HG03439 (cell line): ENCODE results near the gene AP1S3.
"Not testable (repeated sequence)": the region's sequence is repeated elsewhere in the genome, so short reads cannot be mapped to it uniquely, and the experiment has no call there.

Experiments
- ATAC-seq: cut with Tn5 transposase; IDR thresholded peaks from one replicate; pipeline ENCODE4 v1.9.1; 2021; ENCODE audit warnings: mild to moderate bottlenecking, moderate library complexity; ENCODE audit not compliant: unreplicated experiment

AP1S3 gene

DNA sequence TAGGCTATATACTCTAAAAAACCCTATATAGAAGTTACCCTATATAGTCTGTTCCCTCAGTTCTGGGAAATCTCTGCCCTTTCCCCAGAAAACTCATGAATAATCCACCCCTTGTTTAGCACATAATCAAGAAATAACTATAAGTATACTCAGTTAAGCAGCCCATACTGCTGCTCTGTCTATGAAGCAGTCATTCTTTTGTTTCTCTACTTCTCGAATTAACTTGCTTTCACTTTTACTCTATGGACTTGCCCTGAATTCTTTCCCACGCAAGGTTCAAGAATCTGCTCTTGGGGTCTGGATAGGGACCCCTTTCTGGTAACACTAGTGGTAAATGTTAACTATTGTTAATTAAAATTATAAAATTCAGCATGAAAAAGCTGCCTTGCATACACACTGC, 17.4 kb upstream of the AP1S3 start:
- no peak for ATAC-seq

DNA sequence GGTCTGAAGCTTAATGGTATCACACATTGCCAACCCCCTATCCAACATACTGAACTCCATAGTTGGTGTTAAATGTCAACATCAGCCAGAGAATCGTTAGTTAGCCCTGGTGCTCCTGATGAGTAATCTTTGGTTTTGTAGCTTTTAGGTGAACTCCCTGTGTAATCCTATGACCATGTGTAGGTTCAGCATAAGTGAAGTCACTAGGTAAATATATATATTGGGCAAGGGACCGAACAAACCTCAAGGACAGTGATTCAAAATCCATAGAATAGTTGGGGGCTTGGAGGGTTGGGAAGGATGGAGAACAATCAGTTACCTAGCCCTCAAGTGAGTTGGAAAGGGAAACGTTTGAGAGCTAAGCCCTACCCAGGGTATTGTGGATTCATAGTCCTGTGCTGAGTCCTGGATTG, 16.0 kb upstream of the AP1S3 start:
- no peak for ATAC-seq

DNA sequence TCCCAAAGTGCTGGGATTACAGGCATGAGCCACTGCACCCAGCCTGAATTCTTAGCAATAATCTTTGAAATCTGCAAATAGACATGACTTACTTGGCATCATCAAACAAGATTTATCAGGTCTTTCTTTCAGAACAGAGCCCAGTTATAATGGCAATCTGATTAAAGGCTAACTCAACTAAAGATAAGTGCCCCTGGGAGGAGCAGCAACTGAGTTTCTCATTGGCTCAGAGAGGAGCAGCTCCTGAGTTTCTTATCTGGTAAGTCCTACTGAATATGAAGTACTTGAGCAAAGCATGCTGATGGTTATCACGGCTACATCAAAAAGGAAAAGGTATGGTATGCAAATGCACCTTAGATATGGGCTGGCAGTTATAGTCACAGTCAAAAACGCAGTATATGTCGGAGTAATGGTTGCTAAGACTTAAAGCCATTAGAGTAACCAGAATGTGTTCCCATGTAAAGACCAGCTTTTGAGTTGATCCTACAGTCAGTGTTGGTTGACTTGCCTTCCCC, 15.0 kb upstream of the AP1S3 start:
- ATAC-seq = no peak

DNA sequence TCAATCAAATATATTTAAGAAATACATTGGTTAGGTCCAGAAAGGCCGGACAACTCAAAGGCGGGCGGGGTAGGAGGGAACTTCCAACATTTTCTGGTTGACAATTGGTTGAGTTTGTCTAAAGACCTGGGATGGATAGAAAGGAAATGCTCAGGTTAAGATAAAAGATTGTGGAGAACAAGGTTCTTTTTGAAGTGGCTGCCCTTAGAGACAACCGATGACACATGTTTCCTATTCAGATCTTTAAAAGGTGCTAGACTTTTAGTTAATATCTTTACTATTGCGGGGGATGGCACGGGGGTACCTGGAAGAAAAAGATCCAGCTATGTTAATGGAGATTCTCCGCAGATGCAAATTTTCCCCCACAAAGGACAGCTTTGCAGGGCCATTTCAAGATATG, 10.0 kb upstream of the AP1S3 start:
- ATAC-seq = no peak

DNA sequence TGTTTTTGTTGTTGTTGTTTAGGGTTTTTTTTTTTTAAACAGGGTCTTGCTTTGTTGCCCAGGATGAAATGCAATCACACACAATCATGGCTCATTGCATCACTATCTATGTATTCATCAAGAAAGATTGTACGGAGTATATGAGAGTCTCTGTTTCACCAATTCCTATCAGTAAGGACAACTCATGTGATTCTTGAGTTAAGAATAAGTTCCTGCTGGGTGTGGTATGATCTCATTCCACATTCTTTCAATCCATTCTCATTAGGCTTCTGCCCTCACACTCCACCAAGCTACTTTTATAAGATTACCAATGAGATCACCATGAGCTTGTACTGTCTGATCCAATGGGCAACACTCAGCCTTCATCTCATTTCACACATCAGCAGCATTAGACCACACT, 9.1 kb upstream of the AP1S3 start:
- ATAC-seq = no peak

DNA sequence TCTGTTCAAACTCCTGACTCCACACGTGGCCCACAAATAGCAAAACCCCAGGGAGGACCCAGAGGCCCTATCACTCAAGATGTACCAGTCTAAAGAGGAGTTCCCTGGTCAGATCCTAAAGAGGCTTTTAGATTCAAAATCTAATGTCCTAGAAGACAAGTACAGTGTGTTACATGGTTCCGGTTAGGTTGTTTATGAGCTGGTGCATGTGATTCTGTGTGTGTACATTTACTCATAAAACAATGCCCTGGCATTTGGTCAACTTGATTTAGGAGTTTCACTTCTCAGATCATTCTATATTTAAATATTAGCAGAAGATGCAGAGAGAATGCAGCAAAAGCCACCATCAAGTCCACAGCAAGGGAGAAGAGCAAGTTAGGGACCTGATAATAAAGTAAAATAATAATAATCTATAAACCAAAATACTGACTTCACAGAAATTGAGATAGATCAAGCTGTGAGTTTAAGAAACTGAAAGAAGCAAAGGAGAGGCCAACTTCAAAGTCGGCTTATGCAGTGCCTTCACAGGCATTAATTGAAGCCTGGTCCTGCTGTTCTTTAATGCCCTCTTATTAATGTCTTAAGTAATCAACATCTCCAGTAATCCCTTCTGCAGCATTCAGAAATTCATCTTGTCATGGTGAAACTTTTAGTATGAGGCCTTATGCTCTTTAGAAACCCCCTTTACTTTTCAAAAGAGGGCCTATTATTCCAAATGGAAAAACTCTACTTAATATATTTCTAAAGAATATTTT, 4.2 kb upstream of the AP1S3 start:
- ATAC-seq = no peak

DNA sequence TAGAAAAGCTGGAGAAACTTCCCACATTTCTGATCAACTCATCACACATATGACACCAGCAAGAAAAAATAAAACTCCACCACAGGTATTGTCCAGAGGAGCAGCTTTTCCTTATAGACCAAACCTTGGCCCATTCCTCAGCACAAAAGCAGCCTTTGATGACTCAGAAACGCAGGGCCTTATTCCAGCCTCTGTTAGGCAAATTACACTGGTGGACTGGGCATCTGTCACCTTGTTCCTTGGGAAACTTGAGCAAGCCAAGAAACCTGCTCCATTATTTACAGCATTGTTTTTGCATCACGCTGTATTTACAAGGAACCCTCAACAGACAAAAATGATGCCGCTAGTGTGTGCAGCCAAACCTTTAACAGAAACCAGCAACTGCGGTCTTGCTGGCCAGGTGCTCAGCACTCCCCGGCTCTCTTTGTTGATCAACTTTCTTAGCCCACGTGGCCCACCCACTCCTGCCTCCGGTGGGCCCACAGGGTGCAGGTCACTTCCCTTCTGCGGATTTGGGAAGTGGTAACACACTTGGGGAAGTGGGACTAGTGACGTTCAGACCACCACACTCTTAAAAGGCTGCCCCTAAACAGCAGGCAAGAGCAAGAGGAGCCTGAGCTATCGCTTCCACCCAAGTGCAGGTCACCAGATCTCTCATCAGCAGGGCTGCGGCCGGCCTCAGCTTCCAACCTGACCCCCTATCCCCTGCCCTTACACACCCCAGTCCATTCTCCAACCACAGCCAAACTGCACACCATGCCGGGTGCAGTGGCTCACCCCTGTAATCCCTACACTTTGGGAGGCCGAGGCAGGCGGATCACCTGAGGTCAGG, 1.5 kb downstream of the AP1S3 start:
- peak; percentile 50 for ATAC-seq

DNA sequence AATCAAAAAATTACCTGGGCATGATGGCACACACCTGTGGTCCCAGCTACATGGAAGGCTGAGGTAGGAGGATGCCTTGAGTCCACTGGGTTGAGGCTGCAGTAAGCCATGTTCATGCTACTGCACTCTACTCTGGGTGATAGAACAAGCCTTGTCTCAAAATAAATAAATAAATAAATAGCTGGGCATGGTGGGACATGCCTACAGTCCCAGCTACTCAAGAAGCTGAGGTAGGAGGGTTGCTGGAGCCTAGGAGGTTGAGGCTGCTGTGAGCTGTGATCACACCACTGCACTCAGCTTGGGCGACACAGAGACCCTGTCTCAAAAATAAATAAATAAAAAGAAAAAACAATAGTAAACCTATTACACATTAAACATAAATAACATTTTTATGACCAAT, 3.0 kb downstream of the AP1S3 start:
- no peak for ATAC-seq

DNA sequence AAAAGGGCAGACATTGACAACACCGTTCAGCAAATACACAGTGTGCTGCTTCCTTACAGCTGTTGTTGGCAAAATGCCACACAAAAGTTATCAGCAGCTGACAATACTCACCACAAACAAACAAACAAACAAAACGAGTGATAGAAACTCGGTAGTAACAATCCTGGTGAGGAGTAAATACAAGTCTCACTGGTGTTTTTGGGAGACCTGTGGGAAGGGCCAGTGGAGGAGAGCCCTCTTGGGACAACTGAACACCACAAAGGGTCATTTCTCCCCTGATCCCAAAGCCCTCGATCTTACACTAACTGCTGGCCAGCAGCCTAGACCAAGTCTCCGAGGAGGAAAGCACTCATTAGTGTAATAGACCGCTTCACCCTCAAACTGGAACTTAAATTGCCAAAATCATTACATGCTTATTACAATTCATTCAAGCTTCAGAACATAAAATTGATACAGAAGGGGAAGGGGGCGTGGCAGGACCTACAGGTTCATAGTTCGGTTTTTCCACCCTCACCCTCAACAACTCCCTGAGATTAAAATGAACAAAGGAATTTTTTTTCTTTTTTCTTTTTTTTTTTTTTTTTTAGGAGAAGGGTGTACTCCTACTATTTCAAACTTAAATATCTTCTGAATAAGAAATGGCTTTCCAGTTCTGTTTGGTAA, 5.0 kb downstream of the AP1S3 start:
- no peak for ATAC-seq

DNA sequence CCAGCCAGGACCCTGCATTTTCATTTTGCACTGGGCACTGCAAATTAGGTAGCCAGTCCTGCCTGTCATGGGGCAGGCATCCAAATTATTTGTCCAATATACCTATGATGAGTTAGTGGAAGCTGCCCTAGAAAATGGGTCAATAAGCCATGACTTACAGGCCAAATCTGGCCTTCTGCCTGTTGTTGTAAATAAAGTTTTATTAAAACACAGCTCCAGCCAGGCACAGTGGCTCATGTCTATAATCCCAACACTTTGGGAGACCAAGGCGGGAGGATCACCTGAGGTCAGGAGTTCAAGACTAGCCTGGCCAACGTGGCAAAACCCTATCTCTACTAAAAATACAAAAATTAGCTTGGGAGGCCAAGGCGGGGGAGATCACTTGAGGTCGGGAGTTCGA, 8.3 kb downstream of the AP1S3 start:
- ATAC-seq = no peak

DNA sequence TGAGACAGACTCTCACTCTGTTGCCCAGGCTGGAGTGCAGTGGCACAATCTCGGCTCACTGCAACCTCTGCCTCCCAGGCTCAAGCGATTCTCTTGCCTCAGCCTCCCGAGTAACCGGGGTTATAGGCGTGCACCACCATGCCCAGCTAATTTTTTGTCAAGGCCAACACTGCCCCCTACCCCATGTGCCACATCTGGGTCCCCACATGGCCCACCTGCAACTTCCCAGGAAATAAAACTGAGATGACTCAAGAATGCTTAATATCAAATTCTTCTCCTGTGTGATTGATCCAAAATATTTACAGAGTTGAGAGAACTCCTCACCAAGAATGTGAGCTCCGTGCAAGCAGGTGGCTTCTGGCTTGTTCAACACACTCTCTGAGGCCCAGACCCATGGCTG, 9.1 kb downstream of the AP1S3 start:
- no peak for ATAC-seq

DNA sequence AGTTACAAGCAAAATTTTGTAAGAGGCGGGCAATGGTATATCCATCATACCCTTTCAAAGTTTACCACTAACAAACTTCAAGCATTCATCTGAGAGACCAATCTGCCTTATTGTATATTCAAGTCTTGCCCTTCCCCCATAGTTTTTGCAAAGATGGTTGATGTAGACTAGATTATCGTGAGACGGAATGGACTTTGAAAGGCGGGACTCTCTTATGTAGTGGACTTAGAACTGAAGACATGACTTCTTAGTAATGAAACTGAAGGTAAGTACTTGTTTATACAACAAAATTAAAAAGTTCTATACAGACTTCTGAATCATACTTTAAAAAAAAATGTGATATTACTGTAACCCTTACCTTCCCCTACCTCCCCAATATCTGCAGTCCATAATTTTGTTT, 10.4 kb downstream of the AP1S3 start:
- no peak for ATAC-seq

DNA sequence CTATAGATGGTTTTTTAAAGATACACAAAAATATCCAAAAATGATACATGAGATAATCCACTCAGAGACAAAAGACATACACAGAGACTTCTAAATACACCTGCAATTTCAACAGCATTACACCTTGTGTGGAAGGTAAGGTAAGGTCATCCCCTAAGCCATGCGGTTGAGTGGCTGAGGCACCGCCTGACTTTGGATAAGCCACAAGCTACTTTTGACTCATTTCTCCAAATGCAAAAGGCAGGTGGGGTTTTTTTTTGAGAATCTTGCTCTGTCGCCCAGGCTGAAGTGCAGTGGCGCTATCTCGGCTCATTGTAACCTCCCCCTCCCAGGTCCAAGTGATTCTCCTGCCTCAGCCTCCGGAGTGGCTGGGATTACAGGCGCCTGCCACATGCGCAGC, 13.1 kb downstream of the AP1S3 start:
- ATAC-seq = no peak

DNA sequence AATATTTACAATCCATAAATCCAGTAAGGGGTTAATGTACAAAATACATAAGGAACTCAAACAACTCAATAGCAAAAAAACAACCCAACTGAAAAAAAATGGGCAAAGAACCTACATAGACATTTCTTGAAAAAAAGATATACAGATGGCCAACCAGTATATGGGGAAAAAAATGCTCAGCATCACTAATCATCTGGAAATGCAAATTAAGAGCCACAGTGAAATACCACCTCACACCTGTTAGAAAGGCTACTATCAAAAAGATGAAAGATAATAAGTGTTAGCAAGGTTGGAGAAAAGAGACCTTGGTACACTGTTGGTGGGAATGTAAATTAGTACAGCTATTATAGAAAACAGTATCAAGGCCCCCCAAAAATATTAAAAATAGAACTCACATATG, 14.6 kb downstream of the AP1S3 start:
- ATAC-seq = no peak

DNA sequence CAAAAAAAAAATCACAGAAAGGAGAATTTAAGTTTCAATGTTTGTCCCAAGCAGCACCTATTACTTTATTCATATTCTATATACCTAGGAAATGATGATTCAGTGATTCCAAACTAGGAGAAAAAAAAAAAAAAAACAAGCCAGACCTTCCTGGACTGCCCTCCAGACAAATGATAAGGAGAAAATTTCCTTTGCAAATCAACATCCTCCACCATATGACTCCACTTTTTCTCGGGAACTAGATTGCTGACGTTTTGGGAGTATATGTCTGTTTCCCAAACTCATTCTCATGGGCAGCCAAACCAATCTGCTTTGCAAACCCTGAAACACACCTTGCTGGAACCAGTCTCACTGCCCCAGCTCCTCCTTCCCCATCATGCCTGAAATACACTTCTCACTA, 16.8 kb downstream of the AP1S3 start:
- ATAC-seq = no peak

DNA sequence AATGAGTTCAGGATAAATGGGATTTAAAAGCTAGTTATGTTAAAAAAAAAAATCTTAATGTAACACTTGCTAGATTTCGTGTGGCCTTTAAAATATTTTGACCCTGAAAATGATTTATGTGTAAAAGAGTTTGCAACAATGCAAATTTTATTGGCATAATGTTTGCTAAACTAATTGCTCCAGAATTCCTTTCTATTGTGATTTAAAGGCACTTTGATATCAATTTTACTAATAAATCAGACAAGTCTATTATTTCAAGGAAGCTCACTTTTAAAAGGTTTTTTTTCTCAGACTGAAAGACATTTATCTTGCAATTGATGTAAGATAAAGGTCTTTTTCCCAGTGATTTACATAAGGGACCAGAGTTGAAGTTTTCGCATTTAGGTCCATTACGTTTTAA, 17.5 kb downstream of the AP1S3 start:
- no peak for ATAC-seq

DNA sequence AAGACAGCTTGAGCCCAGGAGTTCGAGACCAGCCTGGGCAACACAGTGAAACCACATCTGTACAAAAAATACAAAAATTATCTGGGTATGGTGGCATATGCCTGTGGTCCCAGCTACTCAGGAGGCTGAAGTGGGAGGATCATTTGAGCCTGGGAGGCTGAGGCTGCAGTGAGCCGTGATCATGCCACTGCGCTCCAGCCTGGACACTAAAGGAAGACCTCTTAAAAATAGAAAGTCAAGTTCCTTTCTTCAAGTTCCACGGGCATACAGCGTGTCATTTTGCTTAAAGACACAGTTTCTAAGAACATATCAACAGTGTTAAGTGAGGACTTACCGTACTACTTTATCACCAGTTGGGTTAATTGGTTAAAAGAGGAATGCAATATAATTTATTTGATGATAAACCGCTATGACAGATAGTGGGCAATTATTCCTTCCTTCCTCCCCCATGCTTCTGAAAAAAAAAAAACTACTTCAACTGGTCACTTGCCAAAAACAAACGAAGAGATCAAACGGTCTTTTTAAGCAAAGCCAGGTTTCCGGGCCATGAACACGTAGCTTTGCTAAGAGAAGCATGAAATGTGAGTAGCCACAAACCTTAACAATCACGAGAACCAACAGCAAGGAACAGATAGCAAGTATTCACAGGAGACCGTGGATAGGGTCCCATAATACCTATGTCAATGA, 21.4 kb downstream of the AP1S3 start:
- ATAC-seq = no peak

DNA sequence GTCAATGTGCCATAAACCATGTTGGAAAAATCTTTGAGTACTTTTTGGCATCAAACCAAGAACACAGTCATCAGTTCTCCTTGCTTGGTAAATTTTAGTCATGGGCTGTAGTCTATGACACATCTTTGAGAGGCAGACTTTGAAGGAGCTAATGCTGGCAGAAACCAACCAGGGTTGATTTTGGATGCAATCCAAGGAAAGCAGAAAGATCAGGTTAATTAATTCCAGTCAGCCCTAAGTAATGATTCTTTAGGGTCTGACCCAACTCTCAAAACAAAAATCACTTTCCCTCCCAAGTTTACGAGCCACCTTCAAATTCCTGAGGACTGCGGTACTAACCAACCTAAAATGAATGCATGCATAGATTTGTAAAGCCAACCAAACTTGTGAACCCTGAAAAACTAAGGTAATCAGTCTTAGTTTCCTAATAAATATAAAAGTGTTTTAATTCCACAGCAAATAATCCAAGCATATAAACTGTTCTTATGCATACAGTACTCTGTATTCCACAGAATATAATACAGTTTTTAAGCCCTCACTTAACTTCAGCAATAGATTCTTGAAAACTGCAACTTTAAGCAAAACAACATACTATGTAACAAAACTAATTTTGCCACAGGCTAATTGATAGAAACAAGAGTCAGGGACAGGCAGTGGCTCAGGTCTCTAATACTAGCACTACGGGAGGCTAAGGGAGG, 22.0 kb downstream of the AP1S3 start:
- no peak for ATAC-seq

DNA sequence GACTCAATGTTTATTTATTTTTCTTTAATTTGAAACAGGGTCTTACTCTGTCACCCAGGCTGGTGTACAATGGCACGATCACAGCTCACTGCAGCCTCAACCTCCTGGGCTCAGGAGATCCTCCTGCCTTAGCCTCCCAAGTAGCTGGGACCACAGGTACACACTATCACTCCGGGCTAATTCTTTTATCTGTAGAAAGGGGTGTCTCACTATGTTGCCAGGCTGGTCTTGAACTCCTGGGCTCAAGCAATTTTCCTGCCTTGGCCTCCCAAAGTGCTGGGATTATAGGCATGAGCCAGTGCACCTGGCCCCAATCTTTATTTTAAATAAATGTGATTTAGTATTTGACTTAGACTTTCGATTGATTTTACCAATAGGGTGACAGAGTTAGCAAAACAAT, 22.6 kb downstream of the AP1S3 start:
- ATAC-seq = not testable (repeated sequence)

DNA sequence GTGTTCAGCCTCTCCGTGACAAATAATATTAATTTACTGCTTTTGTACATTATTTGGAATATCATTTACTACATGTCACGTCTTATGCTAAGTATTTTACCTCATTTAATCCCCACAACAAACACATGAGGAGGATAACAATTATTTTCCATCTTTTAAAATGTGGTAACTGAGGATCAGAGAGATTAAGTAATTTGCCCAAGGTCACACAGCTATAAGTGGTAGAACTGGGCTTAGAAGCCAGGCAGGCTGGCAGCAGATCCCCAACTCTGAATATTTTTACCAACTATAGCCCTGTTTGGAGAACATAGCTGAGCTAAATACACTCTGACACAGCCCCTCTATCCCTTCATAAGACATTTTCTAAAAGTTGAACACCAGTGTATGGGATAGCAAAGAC, 24.1 kb downstream of the AP1S3 start:
- no peak for ATAC-seq

DNA sequence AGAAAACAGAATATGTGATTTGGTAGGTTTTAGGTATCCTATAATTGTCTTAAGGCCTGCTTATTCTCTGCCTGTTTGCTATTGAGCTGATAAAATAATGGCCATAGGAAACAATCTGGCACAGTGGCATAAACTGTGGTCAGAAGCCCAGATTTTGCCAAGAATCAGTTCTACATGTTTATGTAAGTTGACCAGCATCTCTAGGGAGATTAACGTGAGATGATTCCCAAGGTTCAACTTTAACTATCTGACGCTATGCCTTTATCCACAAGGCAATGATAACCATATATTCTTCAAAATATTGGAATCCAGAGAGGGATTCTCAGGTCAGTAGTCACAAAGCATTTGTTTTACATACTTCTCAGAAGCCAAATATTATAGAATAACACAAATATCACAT, 25.6 kb downstream of the AP1S3 start:
- no peak for ATAC-seq
